Measurements from ENCODE around the gene CTAGE8.
"Not testable (repeated sequence)": the region's sequence is repeated elsewhere in the genome, so short reads cannot be mapped to it uniquely, and the experiment has no call there.

CTAGE8 gene

DNA sequence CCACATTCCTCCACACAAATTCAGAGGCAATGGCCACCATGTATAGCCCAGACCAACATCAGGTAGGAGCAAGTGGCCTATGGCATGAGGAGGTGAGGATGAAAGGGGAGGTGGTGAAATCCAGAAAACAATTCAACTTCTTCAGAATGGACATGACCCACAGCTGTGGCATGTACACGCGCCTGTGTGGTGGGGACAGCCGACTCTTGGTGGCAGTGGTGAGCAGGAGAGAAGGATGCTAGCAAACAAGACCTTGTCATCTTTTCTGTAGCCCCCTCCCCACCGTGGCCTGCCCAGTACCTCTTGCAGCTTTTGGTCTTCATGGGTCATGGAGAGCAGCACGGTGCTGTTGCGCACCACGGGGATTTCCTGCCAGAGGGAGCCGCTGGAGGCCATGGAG is 12.9 kb upstream of the CTAGE8 start:
- not testable (repeated sequence) for H3K4me1 ChIP-seq; H3K27me3 ChIP-seq; DNase-seq; H3K36me3 ChIP-seq; H3K9me3 ChIP-seq; H3K4me3 ChIP-seq (ENCODE audit: low read depth, low read length)

DNA sequence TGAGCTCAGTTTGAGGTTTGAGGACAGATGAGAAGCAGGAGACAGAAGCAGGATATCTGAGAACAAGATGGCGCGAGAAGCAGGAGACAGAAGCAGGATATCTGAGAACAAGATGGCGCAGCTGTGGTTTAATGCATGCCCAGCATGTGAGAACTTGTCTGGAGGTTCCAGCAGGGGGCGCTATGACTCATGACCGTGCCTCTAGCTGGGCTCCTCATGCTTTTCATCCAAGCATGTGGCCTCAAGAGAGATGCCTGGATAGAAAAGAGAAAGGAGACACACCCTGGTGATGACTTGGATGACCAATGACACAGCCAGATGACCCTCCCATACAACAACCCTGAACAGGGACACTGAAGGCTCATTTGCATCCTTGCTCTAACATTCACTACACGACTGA is 10.9 kb upstream of the CTAGE8 start:
- not testable (repeated sequence) for DNase-seq

GRCh38 chr7:144275281-144275680 is 6.2 kb upstream of the CTAGE8 start:
- not testable (repeated sequence) for H3K27me3 ChIP-seq; H3K36me3 ChIP-seq; H3K4me3 ChIP-seq (ENCODE audit: low read depth, low read length); H3K9me3 ChIP-seq; DNase-seq; H3K4me1 ChIP-seq

More for the DNA sequence above, 10.9 kb upstream of the CTAGE8 start:
- not testable (repeated sequence) for H3K9me3 ChIP-seq; H3K4me3 ChIP-seq (ENCODE audit: low read depth, low read length); H3K4me1 ChIP-seq; H3K36me3 ChIP-seq; H3K27me3 ChIP-seq

- not testable (repeated sequence) for H3K4me1 ChIP-seq; H3K36me3 ChIP-seq; H3K27me3 ChIP-seq; H3K4me3 ChIP-seq (ENCODE audit: low read depth, low read length); DNase-seq; H3K9me3 ChIP-seq
Measured at GRCh38 chr7:144264692-144265091, 4.4 kb downstream of the CTAGE8 start, which contains the start of gene OR2A7. Gene OR2A7, minus strand, starts transcription at chr7:144264792. Its CDS starts 5,164 bp downstream, at chr7:144259628.

- not testable (repeated sequence) for H3K27me3 ChIP-seq; DNase-seq; H3K4me1 ChIP-seq; H3K4me3 ChIP-seq (ENCODE audit: low read depth, low read length); H3K9me3 ChIP-seq; H3K36me3 ChIP-seq
Measured at GRCh38 chr7:144262128-144262527, 7.0 kb downstream of the CTAGE8 start.

DNA sequence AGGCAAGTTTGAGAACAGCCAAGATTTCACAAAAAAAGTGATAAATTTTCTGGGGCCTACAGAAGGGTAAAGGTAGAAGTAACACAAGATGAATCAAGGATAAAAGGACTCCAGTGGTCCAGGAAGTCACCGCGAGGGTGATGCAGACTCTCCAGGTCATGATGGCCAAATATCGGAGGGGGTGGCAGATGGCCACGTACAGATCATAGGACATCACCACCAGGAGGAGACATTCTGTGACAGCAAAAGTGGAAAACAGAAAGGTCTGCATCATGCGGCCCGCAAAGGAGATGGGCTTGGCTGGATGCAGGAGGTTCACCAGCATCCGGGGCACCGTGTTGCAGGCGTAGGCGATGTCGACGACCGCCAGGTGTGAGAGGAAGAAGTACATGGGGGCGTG is 10.0 kb downstream of the CTAGE8 start:
- not testable (repeated sequence) for DNase-seq; H3K36me3 ChIP-seq; H3K9me3 ChIP-seq; H3K4me1 ChIP-seq; H3K27me3 ChIP-seq; H3K4me3 ChIP-seq (ENCODE audit: low read depth, low read length)

- TF ChIP-seq, protein P1, sequence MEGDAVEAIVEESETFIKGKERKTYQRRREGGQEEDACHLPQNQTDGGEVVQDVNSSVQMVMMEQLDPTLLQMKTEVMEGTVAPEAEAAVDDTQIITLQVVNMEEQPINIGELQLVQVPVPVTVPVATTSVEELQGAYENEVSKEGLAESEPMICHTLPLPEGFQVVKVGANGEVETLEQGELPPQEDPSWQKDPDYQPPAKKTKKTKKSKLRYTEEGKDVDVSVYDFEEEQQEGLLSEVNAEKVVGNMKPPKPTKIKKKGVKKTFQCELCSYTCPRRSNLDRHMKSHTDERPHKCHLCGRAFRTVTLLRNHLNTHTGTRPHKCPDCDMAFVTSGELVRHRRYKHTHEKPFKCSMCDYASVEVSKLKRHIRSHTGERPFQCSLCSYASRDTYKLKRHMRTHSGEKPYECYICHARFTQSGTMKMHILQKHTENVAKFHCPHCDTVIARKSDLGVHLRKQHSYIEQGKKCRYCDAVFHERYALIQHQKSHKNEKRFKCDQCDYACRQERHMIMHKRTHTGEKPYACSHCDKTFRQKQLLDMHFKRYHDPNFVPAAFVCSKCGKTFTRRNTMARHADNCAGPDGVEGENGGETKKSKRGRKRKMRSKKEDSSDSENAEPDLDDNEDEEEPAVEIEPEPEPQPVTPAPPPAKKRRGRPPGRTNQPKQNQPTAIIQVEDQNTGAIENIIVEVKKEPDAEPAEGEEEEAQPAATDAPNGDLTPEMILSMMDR (IDR thresholded peaks at IDR 0.05; ENCODE audit: low read depth, low read length), result no peak
- no peak for DNase-seq
- Histone ChIP-seq H3K27me3 (no peaks in the 10 kb centered on the region), H3K9me3 (no peaks in the 10 kb centered on the region), H3K36me3 (no peaks in the 10 kb centered on the region), H3K4me1 (no peaks in the 10 kb centered on the region), H3K4me3 (ENCODE audit: low read depth, low read length) (no peak overlapping the region)
Measured at GRCh38 chr7:144256112-144256511, 13.0 kb downstream of the CTAGE8 start.

- no peaks in the 10 kb centered on the region for H3K9me3 ChIP-seq
- no peaks in the 10 kb centered on the region for H3K36me3 ChIP-seq
- DNase-seq, result no peak
- TF ChIP-seq, protein P1 (IDR thresholded peaks at IDR 0.05; ENCODE audit: low read depth, low read length), result no peak
- no peaks in the 10 kb centered on the region for H3K4me1 ChIP-seq
- no peak overlapping the region for H3K4me3 ChIP-seq (ENCODE audit: low read depth, low read length)
- H3K27me3 ChIP-seq, result no peaks in the 10 kb centered on the region
Measured at GRCh38 chr7:144255471-144255897, 13.6 kb downstream of the CTAGE8 start.

- not testable (repeated sequence) for DNase-seq; H3K36me3 ChIP-seq; H3K4me1 ChIP-seq; H3K27me3 ChIP-seq; H3K4me3 ChIP-seq (ENCODE audit: low read depth, low read length); H3K9me3 ChIP-seq
Measured at GRCh38 chr7:144252307-144252706, 16.8 kb downstream of the CTAGE8 start.

GRCh38 chr7:144247674-144248330 is 21.3 kb downstream of the CTAGE8 start:
- not testable (repeated sequence) for H3K4me3 ChIP-seq (ENCODE audit: low read depth, low read length); H3K4me1 ChIP-seq; H3K9me3 ChIP-seq; H3K36me3 ChIP-seq; H3K27me3 ChIP-seq; DNase-seq

GRCh38 chr7:144246967-144247366 is 22.1 kb downstream of the CTAGE8 start:
- not testable (repeated sequence) for H3K36me3 ChIP-seq; H3K9me3 ChIP-seq; H3K4me3 ChIP-seq (ENCODE audit: low read depth, low read length); DNase-seq; H3K4me1 ChIP-seq; H3K27me3 ChIP-seq

DNA sequence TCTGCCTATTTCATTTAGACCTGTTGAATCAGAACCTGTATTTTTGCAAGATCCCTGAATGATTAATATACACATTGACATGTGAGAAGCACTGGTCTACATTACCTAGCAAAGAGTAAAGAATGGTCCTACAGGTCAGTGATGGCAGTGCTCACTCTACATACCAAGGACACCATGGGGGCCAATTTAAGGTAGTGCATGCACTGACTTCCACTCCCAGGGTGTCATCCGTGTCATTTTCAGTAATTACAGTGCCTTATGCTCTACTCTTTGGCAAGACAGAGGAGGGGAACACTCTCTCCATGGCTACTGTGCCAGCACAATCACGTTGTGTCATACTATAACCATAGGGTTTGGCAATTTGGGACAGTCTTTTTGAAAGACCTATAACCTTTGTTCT is 23.7 kb downstream of the CTAGE8 start:
- H3K27me3 ChIP-seq; H3K9me3 ChIP-seq; H3K4me3 ChIP-seq (ENCODE audit: low read depth, low read length); H3K4me1 ChIP-seq; H3K36me3 ChIP-seq; DNase-seq: not testable (repeated sequence)

- H3K9me3 ChIP-seq; H3K4me1 ChIP-seq; H3K4me3 ChIP-seq (ENCODE audit: low read depth, low read length); H3K27me3 ChIP-seq; DNase-seq; H3K36me3 ChIP-seq: not testable (repeated sequence)
Measured at GRCh38 chr7:144239365-144239764, 29.7 kb downstream of the CTAGE8 start, which contains the start of gene OR2A42. Gene OR2A42, minus strand, starts transcription at chr7:144239605. Its CDS starts 6,762 bp downstream, at chr7:144232843.

GRCh38 chr7:144238530-144239082 is 30.5 kb downstream of the CTAGE8 start:
- not testable (repeated sequence) for DNase-seq; H3K4me1 ChIP-seq; H3K4me3 ChIP-seq (ENCODE audit: low read depth, low read length); H3K27me3 ChIP-seq; H3K36me3 ChIP-seq; H3K9me3 ChIP-seq

Data from BE2C (cell line).